ENCODE results near the gene SEMA6B. TPM values are rescaled to one million over a fixed set of nuclear protein-coding genes. Genes with fewer than 3 reads are reported as not detected.

The SEMA6B gene
- total and polyA plus RNA-seq, 2 of the 8 experiments (the other 6 are each of a cell fraction or from before 2014, with no cell fraction given), result 31.3 to 54.4 TPM

DNA sequence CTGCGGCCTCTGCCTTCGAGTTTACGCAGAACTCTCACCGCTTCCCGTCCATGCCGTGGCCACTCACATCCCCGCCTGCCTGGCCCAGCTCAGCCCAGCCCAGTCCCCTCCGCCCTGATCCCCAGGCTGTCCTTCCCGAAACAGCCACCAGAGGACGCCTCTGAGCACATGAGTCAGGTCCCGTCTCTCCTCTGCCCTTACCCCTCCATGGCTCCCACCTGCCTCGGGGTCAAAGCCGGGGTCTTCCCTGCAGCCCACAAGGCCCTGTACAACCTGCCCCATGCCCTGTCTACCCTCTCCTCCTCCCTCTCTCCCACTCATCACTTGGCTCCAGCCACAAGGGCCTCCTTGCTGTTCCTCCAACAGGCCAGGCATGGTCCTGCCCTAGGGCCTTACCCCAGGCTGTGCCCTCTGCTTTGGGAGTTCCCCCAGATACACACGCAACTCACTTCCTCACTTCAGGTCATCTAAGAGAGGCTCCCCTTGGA is 8.1 kb upstream of the SEMA6B start (continued):
- TF ChIP-seq, protein P1, sequence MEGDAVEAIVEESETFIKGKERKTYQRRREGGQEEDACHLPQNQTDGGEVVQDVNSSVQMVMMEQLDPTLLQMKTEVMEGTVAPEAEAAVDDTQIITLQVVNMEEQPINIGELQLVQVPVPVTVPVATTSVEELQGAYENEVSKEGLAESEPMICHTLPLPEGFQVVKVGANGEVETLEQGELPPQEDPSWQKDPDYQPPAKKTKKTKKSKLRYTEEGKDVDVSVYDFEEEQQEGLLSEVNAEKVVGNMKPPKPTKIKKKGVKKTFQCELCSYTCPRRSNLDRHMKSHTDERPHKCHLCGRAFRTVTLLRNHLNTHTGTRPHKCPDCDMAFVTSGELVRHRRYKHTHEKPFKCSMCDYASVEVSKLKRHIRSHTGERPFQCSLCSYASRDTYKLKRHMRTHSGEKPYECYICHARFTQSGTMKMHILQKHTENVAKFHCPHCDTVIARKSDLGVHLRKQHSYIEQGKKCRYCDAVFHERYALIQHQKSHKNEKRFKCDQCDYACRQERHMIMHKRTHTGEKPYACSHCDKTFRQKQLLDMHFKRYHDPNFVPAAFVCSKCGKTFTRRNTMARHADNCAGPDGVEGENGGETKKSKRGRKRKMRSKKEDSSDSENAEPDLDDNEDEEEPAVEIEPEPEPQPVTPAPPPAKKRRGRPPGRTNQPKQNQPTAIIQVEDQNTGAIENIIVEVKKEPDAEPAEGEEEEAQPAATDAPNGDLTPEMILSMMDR (IDR thresholded peaks at IDR 0.05; ENCODE audit: control extremely low read depth in 1 of 3, insufficient read depth in 1 of 3, low read depth in 1 of 3, low read length in 3 of 3), result peak; percentile 91 to 100 (median 99)
- TF ChIP-seq RAD21 (IDR thresholded peaks at IDR 0.05 in 1 of 2, conservative IDR thresholded peaks at IDR 0.05 in 1 of 2; ENCODE audit: low read depth in 2 of 2, low read length in 2 of 2), result peak; percentile 59 to 69
- no peak for TF ChIP-seq TAF7 (optimal IDR thresholded peaks at IDR 0.05; ENCODE audit: borderline replicate concordance, low read depth, low read length)
- TF ChIP-seq NANOG (IDR thresholded peaks at IDR 0.05; ENCODE audit: insufficient read depth, low read depth, low read length, poor library complexity, severe bottlenecking), result no peak
- peak in 1 of 2 experiments; percentile 98; a peak in 2 of 4 replicates for TF ChIP-seq HDAC2 (IDR thresholded peaks at IDR 0.05; ENCODE audit: borderline replicate concordance in 1 of 2, low read depth in 2 of 2, low read length in 2 of 2)
- TF ChIP-seq TAF1 (IDR thresholded peaks at IDR 0.05; ENCODE audit: low read depth, low read length), result no peak
- TF ChIP-seq SRF (IDR thresholded peaks at IDR 0.05; ENCODE audit: low read depth, low read length), result no peak

Data from H1 (cell line).